Fibroblast of skin of back (primary cell): ENCODE results near the gene ERCC6. TPM values are rescaled to one million over a fixed set of nuclear protein-coding genes. Genes with fewer than 3 reads are reported as not detected.

ENCODE experiments used
- DNase-seq: peaks from one replicate; pipeline ENCODE4 v3.0.0-alpha.2; 2013
- polyA plus RNA-seq, 2 experiments: library from polyadenylated mRNA; unstranded; fragments of 120-200 nt; gene quantifications; one replicate each; pipeline ENCODE4 v1.2.1, GENCODE V29; 2013; ENCODE audit not compliant: insufficient read length in 2 of 2

ERCC6 gene
- 15.7 TPM for polyA plus RNA-seq (2013, experiment 1 of 2; ENCODE audit: insufficient read length)
- 13.8 TPM for polyA plus RNA-seq (2013, experiment 2 of 2; ENCODE audit: insufficient read length)

DNA sequence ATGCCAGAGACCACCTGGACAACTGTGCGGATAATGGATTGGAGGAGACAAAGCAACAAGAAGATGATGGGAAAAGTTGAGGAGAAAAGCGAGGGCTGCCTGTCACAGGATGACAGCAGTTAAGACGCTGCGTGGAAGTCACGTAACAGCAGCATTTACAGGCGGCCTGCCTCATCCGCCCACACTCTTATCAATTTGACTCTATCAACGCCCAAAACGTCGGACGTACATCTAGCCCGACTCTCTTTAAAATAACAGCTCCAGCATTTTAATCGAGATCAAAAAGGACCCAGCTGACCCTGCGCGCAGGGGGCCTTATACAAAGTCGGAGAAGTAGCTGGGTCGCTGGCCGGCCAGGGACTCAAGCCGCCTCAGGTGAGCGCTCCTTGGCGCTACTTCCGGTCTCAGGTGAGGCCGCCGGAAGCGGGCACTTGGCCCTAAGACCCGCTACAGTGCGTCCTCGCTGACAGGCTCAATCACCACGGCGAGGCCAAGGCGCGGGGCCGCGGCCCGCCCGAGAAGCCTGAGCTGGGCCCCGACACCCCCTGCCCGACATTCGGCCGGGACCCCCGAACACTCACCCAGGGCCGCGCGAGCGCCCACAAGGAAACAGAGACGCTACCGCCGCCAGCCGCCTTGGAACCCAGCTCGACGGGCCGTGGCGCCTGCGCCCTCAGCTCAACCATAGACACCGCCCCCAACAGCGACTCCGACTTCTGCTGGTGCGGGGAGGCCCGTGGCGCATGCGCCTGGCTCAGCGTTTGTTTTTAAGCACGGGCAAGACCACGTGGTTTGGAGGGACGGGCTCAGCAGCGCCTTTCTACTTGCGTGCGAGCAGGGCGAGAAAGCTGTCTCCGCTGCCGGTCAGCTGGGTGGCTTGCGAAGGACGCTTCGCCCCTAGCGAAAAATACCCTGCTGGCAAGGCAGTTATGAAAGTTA, at the start of gene ERCC6:
ERCC6 (minus strand) TSS at position 741 of the 939 bp plus-strand sequence.
- peak; percentile 98 for DNase-seq

DNA sequence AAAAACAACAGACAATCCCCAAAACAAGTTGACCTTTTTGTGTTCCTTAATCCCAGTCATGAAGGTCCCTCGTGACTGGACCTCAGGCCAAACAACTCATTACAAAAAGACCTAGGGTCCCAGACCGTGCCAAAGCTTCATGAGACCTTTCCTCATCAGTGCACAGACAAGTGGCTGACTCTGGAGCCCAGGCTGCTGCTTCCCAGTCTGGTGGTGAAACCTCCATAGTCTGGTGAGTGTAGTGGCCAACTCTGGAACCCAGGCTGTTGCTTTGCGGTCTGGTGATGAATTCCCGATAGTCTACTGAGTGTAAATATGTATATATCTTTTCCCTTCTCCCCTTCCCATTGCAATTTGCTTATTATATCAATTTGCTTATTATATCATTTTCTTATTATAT, 49.1 kb upstream of the ERCC6 start:
- no peak for DNase-seq

- peak; percentile 67 for DNase-seq
These were observed 46.5 kb upstream of the ERCC6 start for GRCh38 chr10:49585387-49585786.

DNA sequence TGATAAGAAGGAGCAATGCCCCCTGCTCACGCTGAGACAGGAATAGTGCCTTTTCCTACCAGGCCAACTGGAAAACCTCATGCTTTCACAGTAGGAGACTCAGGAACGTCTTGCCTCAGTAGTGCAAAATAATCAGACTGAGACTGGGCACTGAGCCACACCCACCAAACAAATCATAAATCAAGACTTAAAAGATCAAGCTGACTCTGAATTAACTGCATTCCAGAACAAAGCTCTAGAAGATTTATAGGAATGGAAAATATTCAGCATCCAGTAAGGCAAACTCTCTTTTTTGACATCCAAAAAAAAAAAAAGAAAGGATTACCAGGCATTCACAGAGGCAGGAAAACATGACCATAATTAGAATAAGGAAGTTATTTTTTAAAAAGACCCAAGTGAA, 40.7 kb upstream of the ERCC6 start:
- peak; percentile 62 for DNase-seq

DNA sequence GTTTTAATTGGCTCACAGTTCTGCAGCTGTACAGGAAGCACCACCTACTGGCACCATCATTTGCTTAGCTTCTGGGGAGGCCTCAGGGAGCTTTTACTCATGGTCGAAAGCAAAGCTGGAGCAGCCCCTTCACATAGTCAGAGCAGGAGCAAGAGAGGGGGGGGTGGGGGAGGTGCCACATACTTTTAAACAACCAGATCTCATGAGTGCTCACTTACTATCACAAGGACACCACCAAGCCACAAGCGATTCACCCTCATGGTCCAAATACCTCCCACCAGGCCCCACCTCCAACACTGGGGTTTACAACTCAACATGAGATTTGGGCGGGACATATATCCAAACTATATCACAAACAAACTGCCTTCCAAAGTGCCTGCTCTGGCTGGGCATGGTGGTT, 39.5 kb upstream of the ERCC6 start:
- no peak for DNase-seq

DNA sequence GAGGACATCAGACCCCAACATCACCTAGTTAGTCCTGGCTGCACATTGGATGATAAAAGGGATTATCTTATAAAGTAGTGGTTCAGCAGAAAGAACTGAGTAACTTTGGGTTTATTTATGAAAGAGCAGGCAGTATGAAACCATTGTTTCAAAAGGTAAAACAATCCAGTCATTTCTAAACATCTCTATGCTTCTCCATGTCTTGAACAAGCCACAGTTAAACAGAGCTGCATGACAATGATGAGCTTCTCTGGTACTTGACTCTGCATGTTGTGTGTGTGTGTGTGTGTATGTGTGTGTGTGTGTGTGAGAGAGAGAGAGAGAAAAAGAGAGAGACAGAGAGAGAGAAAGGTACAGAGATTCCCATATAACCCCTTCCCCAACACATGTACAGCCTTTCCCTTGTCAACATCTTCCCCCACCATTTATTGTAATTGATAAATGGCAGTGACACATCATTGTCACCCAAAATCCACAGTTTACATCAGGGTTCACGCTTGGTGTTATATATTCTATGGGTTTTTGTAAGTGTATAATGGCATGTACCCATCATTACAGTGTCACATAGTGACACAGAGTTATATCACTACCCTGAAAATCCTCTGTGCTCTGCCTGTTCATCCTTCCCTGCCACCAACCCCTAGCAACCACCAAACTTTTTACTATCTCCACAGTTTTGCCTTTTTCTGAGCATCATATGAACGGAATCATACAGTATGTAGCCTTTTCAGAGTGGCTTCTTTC, 38.4 kb upstream of the ERCC6 start:
- no peak for DNase-seq

- DNase-seq: no peak
These were observed 36.7 kb upstream of the ERCC6 start for GRCh38 chr10:49575489-49576072.

DNA sequence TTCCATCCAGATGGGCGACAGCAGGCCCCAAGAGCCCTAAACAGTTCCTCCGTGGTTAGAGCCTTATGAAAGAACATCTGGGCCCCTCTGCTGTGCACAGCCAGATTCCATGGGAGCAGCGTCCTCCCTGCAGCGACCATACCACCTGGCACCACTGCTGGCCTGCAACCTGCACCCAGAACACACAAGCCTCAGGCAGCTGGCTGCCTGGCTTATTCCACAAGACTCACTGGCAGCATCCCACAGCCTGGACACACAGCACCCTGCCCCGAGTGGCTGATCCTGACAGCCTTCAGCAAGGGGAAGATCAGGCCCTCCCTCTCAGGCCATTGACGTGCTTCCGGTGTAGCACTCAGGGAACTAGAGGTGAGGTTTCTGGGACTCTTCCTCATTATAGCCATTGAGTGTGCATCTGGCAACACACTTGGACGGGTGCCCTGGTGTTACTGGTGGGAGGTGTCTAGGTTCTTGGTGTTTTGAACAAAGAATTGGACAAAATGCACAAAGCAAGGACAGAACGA, 33.7 kb upstream of the ERCC6 start:
- DNase-seq: no peak

- DNase-seq: no peak
These were observed 32.5 kb upstream of the ERCC6 start for GRCh38 chr10:49571388-49571787.

- no peak for DNase-seq
These were observed 30.2 kb upstream of the ERCC6 start for GRCh38 chr10:49569031-49569631.

DNA sequence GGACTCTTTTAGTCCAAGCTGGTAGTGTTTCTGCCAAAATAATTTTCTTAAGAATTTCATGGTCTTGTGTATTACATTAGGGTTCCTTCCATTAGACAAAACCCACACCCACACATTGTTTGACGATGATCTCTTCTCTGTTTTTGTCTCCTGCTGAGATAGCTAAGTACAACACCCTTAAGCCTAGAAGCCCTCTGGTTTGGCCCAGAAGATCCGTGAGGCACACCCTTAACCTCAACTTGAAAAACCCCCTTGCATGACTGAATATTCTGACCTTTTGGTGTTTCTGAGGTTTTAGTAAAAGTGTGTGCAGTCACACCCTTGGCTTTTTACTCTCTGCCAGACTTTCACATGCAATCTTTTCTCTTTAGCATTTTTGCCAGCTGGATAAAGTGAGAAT, 29.3 kb upstream of the ERCC6 start:
- peak; percentile 80 for DNase-seq

DNA sequence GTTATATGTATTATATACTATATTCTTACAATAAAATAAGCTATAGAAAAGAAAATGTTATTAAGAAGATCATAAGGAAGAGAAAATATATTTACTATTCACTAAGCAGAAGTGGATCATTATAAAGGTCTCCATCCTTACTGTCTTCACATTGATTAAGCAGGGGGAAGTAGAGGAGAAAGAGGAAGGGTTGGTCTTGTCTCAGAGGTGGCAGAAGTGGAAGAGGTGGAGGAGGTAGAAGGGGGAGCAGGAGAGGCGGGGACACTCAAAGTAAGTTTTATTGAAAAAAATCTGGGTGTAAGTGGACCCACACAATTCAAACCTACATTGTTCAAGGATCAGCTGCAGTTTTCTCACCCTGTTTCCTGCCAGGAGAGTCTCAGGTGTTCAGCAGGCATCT, 28.9 kb upstream of the ERCC6 start:
- DNase-seq: no peak

- DNase-seq: peak; percentile 76
These were observed 25.6 kb upstream of the ERCC6 start for GRCh38 chr10:49564461-49565009.

GRCh38 chr10:49562893-49563292, 24.0 kb upstream of the ERCC6 start:
- peak; percentile 82 for DNase-seq

- DNase-seq: peak; percentile 46
These were observed 21.6 kb upstream of the ERCC6 start for GRCh38 chr10:49560526-49560925.

DNA sequence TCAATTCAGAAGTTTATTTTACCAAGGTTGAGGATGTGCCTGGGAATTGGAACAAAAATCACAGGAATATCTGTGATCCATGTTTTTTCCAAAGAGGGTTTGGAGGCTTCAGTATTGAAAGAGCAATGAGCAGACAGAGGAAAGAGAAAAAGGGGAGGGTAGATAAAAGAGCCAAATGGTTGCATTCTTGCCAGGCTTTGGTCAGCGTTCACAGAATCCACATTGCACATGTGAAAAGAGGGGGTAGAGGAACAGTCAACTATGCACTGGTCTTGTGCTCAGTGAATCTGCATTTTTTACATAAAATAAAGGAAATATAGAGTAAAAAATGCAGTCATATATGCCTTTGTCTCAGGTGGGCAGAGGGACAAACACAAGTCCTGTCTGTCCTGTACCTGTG, 20.6 kb upstream of the ERCC6 start:
- peak; percentile 42 for DNase-seq

- no peak for DNase-seq
These were observed 19.3 kb upstream of the ERCC6 start for GRCh38 chr10:49558190-49558589.

GRCh38 chr10:49557681-49558080, 18.8 kb upstream of the ERCC6 start:
- DNase-seq: no peak

- DNase-seq: no peak
These were observed 17.8 kb upstream of the ERCC6 start for GRCh38 chr10:49556723-49557122.

DNA sequence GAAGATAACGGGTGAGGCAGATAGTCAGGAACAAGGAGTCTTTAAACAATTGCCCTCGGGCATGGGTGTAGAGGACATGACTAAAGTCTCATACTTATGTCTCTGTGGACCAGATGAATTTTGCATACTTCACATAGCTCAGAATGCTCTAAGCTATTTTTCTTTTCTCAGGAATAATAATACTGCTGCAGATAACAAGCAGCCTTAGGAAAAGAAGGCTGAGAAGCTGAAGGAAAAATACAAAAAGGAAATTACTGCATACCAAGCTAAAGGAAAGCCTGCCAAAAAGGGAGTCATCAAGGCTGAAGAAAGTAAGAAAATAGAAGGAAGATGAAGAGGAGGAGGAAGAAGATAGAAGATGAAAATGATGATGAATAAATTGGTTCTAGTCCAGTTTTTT, 13.4 kb upstream of the ERCC6 start:
- peak; percentile 98 for DNase-seq

DNA sequence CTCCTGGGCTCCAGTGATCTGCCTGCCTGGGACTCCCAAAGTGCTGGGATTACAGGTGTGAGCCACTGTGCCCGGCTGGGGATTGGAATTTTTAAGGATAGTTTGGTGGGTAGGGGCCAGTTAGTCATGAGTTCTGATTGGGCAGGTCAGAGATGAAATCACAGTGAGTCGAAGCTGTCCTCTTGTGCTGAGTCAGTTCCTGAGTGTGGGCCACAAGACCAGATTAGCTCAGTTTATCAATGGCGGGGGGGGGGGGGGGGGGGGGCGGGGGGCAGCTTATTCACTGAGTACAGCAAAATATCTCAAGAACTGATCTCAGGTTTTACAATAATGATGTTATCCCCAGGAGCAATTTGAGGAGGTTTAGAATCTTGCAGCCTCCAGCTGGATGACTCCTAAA, 11.6 kb upstream of the ERCC6 start:
- DNase-seq: peak; percentile 81
